ENCODE data around the gene INTS11. TPM values are rescaled to one million over a fixed set of nuclear protein-coding genes. Genes with fewer than 3 reads are reported as not detected.

INTS11 gene
- total RNA-seq, 1 experiment from 2014 or later: 161 TPM

DNA sequence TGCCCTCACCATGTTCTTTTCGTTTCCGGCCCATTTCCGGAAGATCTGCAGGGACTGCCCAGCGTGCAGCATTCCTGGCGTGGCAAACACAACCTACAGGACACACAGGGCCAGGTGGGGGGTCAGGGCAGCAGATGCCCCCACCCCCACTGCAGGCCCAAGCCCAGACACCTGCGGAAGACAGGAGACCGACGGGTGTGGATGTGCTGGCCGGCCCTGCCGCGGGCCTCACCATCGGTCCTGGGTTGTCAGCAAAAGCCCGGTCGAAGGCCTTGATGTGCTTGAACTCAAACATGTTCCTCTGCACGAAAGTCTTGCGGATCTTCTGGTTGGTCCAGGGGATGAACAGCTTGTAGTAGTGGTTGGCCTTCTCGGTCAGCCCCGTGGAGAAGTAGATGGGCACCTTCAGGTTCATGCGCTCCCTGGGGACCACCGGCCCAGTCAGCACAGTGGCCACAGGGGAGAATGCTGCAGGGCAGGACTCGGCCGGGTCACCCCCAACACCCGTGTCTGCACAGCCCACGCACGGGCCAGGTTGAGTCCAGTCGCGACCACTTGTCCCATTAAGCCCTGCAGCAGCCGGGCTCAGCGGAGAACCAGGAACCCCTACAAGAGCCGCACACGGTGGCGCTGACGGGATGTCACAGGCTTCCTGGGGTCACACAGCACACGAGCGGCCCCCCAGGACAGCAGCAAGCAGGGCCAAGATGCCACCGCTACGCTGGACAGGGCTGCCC, 10.8 kb downstream of the INTS11 start (continued):
- TF ChIP-seq ZBTB33 (IDR thresholded peaks at IDR 0.05; ENCODE audit: extremely low read depth, insufficient replicate concordance, low read length): no peak
- TF ChIP-seq MAX (IDR thresholded peaks at IDR 0.05): no peak
- TF ChIP-seq POLR2AphosphoS5 (IDR thresholded peaks at IDR 0.05; ENCODE audit: low read depth, low read length): no peak
- no peak for TF ChIP-seq EGR1 (IDR thresholded peaks at IDR 0.05; ENCODE audit: low read depth)
- no peak for TF ChIP-seq REST (IDR thresholded peaks at IDR 0.05; ENCODE audit: low read depth)
- TF ChIP-seq CEBPB (IDR thresholded peaks at IDR 0.05; ENCODE audit: low read depth): no peak

Data from HCT116 (cell line).